Tibial artery (tissue), 4 donors: ENCODE results near the gene PLSCR4.

Experiments used
- DNase-seq, 2 donors: peaks; one replicate each; pipeline ENCODE4 v3.0.0-alpha.2; 2019
- H3K27ac ChIP-seq, 2 donors: fragments of 200-600 bp; sonication (generic) in 1 of 2; 1 replicate in 1 of 2; 2 replicates in 1 of 2; pipeline ENCODE4 v1.5.1; 2018 to 2019; ENCODE audit warnings: mild to moderate bottlenecking in 1 of 2
- H3K27me3 ChIP-seq, 2 donors: fragments of 200-600 bp; sonication (generic) in 1 of 2; one replicate each; pipeline versions ENCODE4 v1.5.1 to v1.6.0; 2016 to 2019
- H3K36me3 ChIP-seq, 3 donors: fragments of 200-600 bp; sonication (generic) in 2 of 3; one replicate each; pipeline ENCODE4 v1.5.1; 2016 to 2019; ENCODE audit warnings: mild to moderate bottlenecking in 2 of 3
- H3K4me1 ChIP-seq, 4 donors: fragments of 200-600 bp; sonication (generic) in 2 of 4; 1 replicate in 3 of 4; 2 replicates in 1 of 4; pipeline ENCODE4 v1.5.1; 2016 to 2019
- H3K4me3 ChIP-seq, 2 donors: fragments of 200-600 bp; sonication (generic) in 1 of 2; 1 replicate in 1 of 2; 2 replicates in 1 of 2; pipeline ENCODE4 v1.5.1; 2018 to 2019; ENCODE audit warnings: mild to moderate bottlenecking in 2 of 2
- H3K9me3 ChIP-seq, 3 donors: fragments of 200-600 bp; sonication (generic) in 1 of 3; one replicate each; pipeline ENCODE4 v1.5.1; 2016 to 2019
- CTCF ChIP-seq, 2 experiments: fragments of 200-600 bp in 1 of 2; fragments of 450-650 bp in 1 of 2; IDR thresholded peaks; one replicate each; pipeline ENCODE4 v1.5.1; 2017 to 2019; ENCODE audit warnings: antibody characterized with exemption in 2 of 2, mild to moderate bottlenecking in 1 of 2, moderate library complexity in 1 of 2
- intact Hi-C: fragments of 100-400 bp; cut with DNase I; formaldehyde crosslinking; loops from one replicate; pipeline ENCODE4 v1.15.0; 2023; ENCODE audit warnings: low total_unique reads

The PLSCR4 gene

GRCh38 chr3:146152834-146153233 is 98.1 kb downstream of the PLSCR4 start:
- peak overlapping the region; percentile 17 to 23 for H3K4me3 ChIP-seq
- H3K27ac ChIP-seq, result peak overlapping the region; percentile 70 to 97
- no peaks in the 10 kb centered on the region for H3K36me3 ChIP-seq
- no peaks in the 10 kb centered on the region for H3K27me3 ChIP-seq
- H3K4me1 ChIP-seq, result peaks cover 0 to 96% (median 27%) of the 10 kb centered on the region in 4 donors
- intact Hi-C loops, result no loop called here
- DNase-seq, result peak in 1 of 2 donors; percentile 69
- TF ChIP-seq CTCF (IDR thresholded peaks at IDR 0.05), result no peak
- no peaks in the 10 kb centered on the region for H3K9me3 ChIP-seq

- no peaks in the 10 kb centered on the region for H3K36me3 ChIP-seq
- H3K4me1 ChIP-seq, result peaks cover 0 to 94% (median 23%) of the 10 kb centered on the region in 4 donors
- no peak overlapping the region for H3K4me3 ChIP-seq
- H3K27me3 ChIP-seq, result no peaks in the 10 kb centered on the region
- no peaks in the 10 kb centered on the region for H3K9me3 ChIP-seq
- peak overlapping the region; percentile 8 to 39 for H3K27ac ChIP-seq
- intact Hi-C loops, result no loop called here
- no peak for DNase-seq
- peak in 1 of 2 experiments; percentile 15 for TF ChIP-seq CTCF (IDR thresholded peaks at IDR 0.05)
Observed at GRCh38 chr3:146148468-146148931, 102.4 kb downstream of the PLSCR4 start.

GRCh38 chr3:146145642-146146041 is 105.3 kb downstream of the PLSCR4 start:
- Histone ChIP-seq H3K4me1 (peaks cover 0 to 89% (median 18%) of the 10 kb centered on the region in 4 donors), H3K9me3 (no peaks in the 10 kb centered on the region), H3K27ac (no peak overlapping the region), H3K27me3 (no peaks in the 10 kb centered on the region), H3K4me3 (no peak overlapping the region), H3K36me3 (no peaks in the 10 kb centered on the region)
- no peak for TF ChIP-seq CTCF (IDR thresholded peaks at IDR 0.05)
- no peak for DNase-seq
- intact Hi-C loops, result no loop called here

- no peak for TF ChIP-seq CTCF (IDR thresholded peaks at IDR 0.05)
- Histone ChIP-seq H3K27ac (peak overlapping the region; percentile 25 to 46), H3K36me3 (no peaks in the 10 kb centered on the region), H3K27me3 (no peaks in the 10 kb centered on the region), H3K9me3 (no peaks in the 10 kb centered on the region), H3K4me1 (peaks cover 0 to 89% (median 15%) of the 10 kb centered on the region in 4 donors), H3K4me3 (no peak overlapping the region)
- intact Hi-C loops, result no loop called here
- DNase-seq, result no peak
Observed at GRCh38 chr3:146142757-146143156, 108.1 kb downstream of the PLSCR4 start.
